Peyer's patch (tissue), 4 donors: ENCODE measurements around the gene SULT6B1.
A peak's percentile ranks its signal among the peaks of the same experiment; 100 is the strongest.

Source experiments
- POLR2A ChIP-seq, 2 donors: fragments of 450-650 bp; IDR thresholded peaks; one replicate each; pipeline ENCODE4 v1.5.1; 2017; ENCODE audit warnings: antibody characterized with exemption in 2 of 2, mild to moderate bottlenecking in 2 of 2, moderate library complexity in 2 of 2
- TF ChIP-seq, protein P1 (sequence below), 6 experiments: fragments of 450-650 bp in 4 of 6; fragments of 200-600 bp in 2 of 6; sonication (generic) in 1 of 6; IDR thresholded peaks; one replicate each; pipeline ENCODE4 v1.5.1; 2017 to 2019; ENCODE audit warnings: antibody characterized with exemption in 6 of 6, mild to moderate bottlenecking in 3 of 6, moderate library complexity in 1 of 6

- TF ChIP-seq, protein P1, sequence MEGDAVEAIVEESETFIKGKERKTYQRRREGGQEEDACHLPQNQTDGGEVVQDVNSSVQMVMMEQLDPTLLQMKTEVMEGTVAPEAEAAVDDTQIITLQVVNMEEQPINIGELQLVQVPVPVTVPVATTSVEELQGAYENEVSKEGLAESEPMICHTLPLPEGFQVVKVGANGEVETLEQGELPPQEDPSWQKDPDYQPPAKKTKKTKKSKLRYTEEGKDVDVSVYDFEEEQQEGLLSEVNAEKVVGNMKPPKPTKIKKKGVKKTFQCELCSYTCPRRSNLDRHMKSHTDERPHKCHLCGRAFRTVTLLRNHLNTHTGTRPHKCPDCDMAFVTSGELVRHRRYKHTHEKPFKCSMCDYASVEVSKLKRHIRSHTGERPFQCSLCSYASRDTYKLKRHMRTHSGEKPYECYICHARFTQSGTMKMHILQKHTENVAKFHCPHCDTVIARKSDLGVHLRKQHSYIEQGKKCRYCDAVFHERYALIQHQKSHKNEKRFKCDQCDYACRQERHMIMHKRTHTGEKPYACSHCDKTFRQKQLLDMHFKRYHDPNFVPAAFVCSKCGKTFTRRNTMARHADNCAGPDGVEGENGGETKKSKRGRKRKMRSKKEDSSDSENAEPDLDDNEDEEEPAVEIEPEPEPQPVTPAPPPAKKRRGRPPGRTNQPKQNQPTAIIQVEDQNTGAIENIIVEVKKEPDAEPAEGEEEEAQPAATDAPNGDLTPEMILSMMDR (IDR thresholded peaks at IDR 0.05), result no peak
- TF ChIP-seq POLR2A (IDR thresholded peaks at IDR 0.05), result peak; percentile 6 to 38
Measured at GRCh38 chr2:37156857-37157714, 31.4 kb downstream of the SULT6B1 start, which contains the start of gene EIF2AK2.
